GM19351 (cell line): ENCODE results near the gene ADRB2.

ENCODE experiments used
- ATAC-seq: cut with Tn5 transposase; IDR thresholded peaks from one replicate; pipeline ENCODE4 v1.9.1; 2021; ENCODE audit warnings: mild to moderate bottlenecking, moderate library complexity; ENCODE audit not compliant: unreplicated experiment

Gene ADRB2

DNA sequence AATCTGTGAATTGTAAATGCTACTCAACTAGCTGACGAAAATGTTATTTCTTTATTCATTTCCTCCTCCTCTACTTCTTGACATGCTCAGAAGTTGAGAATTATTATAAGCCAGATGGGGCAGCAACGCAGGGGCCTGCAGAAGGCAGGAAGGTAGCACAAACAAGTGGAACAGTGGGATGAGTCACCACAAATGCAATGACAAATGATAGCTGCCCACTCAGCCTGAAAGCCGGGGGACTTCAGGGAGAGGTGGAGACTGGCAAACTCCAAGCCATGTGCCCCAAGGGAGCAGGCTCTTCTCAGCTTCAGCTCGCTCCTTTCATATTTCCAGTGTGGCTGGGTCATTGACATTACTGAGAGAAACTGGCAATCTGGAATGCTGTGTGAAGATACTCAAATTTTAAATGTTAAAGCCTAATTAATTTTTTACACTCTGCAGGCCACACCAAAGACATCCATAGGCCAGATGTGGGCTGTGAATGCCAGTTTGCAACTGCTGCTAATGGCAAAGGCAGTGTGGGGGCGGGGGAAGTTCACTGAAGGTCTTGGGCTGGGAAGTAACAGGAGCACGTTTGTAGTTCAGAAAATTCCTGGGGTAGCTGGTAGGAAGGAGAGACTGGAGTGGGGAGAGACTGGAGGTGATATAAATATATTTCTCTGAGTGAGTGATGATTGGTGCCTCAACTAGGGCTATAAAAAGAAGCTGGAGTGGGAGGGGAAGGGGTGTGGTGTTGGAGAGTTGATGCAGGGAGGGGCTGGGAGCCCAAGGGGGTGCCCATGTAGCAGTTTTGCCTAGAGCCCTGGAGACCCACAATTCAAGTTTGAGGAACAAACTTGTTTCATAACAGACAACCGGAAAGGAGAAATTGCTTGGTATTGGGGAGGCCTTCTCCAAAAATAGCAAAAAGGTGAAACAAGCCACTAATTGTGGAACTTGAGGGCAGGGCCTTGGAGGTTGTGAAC, 20.8 kb upstream of the ADRB2 start:
- ATAC-seq, result peak; percentile 38

GRCh38 chr5:148806520-148806931, 19.9 kb upstream of the ADRB2 start:
- ATAC-seq, result no peak

DNA sequence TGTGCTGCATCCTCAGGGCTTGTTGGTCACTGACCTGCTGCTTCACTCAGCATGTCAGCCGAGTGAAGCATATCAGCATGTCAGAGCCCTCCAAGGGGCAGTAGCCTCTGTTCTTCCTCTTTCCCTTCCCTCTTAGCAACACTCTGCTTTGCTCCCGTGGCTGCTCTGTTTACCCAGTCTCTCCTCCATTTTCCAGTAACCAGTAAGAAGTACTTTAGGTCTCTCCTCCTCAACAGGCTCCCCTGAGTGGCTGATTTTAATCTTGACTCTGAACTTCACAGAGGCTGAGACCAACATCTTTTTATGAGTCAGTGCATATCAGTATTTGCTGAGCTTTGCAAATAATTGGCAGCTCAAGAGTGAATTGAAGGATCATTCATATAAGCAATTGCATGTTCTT, 18.6 kb upstream of the ADRB2 start:
- no peak for ATAC-seq

DNA sequence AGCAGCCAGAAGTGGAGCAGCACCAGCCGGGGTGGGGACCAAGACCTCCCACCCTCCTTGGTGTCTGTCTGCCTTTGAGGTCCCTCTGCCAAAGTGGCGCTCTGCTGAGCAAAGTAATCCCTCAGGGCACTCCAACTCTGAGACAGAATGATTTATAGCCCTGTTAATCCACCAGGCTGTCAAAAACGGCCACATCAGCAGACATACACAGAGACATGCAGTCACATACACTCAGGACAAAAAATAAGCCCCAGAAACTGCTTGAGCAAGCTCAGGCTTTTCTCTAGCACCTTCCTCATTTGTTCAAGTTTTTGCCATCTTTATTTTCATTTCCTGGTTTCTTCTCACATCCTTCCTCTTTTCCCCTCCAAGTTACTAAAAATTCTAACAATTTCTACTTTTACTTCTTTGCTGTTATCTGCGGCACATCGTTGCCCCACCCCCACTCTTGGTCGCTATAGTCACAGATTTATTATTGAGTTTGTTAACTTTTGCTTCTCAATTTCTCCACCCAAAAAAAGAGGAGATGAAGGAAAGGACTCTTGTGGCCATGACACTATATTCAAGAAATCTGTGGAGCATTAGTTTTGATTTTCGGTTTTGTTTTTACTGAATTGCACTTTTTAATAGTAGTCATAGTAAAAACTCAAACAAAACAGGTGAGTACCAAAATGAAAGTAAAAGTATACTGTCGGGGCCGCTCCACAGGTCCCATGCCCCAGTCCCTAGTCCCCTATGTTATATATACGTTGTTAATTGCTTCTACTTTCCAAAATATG, 17.4 kb upstream of the ADRB2 start:
- peak; percentile 67 for ATAC-seq

GRCh38 chr5:148809781-148810524, 16.5 kb upstream of the ADRB2 start:
- ATAC-seq, result no peak

- no peak for ATAC-seq
Measured at GRCh38 chr5:148810823-148811222, 15.6 kb upstream of the ADRB2 start.

DNA sequence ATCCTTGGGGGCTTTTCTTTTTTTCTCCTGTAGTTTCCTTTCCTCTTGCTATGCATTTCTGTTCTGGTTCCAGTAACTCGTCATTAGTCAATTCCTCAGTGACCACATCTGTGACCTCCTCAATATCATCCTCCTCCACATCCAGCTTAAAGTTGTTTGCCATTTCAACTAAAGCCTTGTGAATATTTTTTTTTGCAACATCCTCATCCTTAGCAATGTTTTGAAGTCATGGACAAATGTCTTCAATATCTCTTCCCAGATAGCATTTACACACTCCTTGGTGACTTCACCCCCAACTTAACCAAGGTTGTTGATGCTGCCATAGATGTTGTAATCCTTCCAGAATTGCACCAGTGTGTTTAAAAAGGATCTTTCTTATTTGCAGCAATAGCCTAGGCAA, 14.7 kb upstream of the ADRB2 start:
- no peak for ATAC-seq

DNA sequence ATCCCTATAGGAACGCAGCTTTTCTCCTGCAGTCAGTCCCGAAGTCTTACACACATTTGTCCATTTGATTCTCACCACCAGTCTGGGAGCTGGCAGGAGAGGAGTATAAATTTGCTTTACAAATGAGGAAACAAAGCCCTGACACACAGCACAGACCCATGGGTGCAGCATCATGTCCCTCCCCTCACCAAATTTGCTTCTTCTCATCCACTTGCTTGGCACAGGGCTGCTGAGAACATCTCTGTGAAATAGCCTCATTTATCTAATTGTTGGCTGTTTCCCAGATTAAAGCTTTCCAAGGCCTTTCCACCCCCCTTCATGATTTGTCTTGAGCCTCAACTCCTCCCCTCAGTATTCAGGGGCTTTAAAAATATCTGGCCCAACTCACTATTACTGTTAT, 11.3 kb upstream of the ADRB2 start:
- ATAC-seq, result no peak

GRCh38 chr5:148815578-148815977, 10.8 kb upstream of the ADRB2 start:
- no peak for ATAC-seq

GRCh38 chr5:148816357-148816756, 10.1 kb upstream of the ADRB2 start:
- no peak for ATAC-seq

GRCh38 chr5:148816782-148817181, 9.6 kb upstream of the ADRB2 start:
- ATAC-seq, result no peak

DNA sequence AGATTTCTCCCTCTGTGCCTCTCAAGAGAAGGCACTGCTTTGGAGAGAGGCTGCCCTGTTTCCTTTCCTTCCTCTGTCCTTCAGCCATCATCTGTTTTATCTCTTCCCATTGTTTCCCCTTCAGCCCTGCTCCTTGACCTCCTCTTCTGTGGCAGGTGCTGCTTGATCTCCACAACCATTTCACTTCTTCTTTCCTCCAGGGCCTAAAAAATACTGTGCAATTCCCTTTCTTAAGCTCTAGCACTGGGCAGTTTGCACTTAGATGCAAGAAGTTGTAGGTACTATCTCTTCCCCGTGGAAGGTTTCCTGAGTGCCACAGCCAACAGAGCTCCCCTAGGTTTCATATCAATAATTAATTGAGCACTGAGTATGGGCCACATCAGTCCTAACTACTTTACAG, 8.8 kb upstream of the ADRB2 start:
- no peak for ATAC-seq

DNA sequence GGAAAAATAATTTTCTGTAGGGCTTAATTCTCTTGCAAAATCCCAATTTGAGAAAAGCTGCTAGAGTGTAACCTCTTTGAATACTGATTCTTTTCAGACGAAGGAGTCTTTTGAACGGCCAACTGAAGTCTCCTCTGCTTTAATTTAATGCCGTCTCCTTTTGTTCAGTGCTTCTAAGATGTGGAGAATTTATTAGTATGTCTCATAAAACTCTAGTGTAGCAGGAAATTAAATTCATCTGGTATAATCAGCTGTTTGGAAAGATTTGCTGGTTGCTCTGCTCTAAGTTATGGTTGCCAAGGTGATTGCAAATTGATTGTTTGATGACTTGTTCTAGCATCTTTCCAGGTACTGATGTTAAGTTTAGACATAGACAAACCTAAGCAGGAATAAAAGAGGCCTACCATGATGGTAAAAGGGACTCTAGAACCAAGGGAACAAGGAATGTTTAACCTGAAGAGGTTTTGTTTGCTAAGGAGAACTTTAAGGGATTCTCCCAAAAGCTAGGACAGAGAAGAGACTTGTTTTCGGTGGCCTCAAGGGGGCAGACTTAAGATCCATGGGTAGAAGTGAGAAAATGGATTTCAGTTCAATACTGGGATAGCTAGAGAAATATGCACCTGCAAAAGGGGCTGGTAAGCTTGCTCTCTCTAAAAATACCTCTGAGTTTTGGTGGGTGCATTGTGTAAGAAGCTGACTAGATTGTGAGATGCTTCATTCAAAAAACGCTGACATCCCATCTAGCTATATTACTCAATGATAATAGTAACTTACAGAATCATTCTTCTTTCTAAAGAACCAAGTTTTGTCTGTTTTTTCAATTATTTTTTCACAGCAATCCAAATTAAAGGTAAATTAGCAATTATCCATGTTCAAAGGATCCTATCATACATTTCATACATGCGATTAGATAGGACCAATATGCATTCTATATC, 5.7 kb upstream of the ADRB2 start:
- ATAC-seq, result no peak

DNA sequence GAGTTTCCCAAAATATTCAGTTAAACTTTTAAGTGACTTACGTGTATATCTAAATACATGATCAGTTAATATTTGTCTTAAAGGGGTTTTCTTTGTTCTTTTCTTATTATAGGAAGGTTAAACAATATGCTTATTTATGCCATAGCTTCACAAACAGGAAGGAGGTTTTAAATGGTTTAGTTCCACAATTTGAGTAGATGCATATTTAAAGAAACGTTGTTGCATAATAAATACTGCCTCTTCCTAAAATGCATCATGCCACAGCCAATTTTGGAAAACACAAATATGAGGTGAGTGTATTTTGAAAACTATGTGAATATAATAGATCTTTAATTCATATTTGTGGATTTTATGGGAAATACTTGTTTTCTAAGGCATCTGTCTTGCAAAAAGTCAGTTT, 2.5 kb upstream of the ADRB2 start:
- ATAC-seq, result no peak

DNA sequence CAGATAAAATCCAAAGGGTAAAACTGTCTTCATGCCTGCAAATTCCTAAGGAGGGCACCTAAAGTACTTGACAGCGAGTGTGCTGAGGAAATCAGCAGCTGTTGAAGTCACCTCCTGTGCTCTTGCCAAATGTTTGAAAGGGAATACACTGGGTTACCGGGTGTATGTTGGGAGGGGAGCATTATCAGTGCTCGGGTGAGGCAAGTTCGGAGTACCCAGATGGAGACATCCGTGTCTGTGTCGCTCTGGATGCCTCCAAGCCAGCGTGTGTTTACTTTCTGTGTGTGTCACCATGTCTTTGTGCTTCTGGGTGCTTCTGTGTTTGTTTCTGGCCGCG, 727 bp upstream of the ADRB2 start:
- no peak for ATAC-seq

DNA sequence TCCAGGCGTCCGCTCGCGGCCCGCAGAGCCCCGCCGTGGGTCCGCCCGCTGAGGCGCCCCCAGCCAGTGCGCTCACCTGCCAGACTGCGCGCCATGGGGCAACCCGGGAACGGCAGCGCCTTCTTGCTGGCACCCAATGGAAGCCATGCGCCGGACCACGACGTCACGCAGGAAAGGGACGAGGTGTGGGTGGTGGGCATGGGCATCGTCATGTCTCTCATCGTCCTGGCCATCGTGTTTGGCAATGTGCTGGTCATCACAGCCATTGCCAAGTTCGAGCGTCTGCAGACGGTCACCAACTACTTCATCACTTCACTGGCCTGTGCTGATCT, 294 bp downstream of the ADRB2 start:
- ATAC-seq, result no peak

DNA sequence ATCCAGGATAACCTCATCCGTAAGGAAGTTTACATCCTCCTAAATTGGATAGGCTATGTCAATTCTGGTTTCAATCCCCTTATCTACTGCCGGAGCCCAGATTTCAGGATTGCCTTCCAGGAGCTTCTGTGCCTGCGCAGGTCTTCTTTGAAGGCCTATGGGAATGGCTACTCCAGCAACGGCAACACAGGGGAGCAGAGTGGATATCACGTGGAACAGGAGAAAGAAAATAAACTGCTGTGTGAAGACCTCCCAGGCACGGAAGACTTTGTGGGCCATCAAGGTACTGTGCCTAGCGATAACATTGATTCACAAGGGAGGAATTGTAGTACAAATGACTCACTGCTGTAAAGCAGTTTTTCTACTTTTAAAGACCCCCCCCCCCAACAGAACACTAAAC, 1.3 kb downstream of the ADRB2 start:
- ATAC-seq, result no peak

DNA sequence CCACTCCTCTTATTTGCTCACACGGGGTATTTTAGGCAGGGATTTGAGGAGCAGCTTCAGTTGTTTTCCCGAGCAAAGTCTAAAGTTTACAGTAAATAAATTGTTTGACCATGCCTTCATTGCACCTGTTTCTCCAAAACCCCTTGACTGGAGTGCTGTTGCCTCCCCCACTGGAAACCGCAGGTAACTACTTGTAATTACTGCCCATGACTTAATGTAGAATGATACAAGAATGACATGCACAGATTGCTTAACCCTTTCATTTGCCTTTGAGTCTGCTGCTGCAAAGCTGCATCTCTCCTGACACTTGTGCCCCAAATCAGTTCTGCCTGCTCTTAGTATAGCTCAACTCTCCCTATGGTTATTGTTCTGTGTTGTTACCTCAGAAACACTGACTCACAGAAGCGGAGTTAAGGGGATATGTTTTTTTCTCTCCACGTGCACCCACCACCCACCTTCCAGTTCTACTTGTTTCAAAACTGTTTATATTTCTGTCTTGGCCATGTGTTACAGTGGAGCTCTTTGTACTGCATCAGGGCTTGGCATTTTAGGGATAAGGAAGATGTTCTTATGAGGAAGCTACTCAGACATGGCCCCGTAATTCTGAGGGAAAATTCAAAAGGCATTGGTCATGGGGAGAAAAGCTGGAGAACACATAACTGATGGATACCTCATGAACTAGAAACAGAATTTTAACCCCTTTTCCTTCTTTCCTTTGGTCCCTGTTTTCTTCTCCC, 2.3 kb downstream of the ADRB2 start:
- ATAC-seq, result no peak

- ATAC-seq, result no peak
Measured at GRCh38 chr5:148829248-148829594, 2.8 kb downstream of the ADRB2 start.

DNA sequence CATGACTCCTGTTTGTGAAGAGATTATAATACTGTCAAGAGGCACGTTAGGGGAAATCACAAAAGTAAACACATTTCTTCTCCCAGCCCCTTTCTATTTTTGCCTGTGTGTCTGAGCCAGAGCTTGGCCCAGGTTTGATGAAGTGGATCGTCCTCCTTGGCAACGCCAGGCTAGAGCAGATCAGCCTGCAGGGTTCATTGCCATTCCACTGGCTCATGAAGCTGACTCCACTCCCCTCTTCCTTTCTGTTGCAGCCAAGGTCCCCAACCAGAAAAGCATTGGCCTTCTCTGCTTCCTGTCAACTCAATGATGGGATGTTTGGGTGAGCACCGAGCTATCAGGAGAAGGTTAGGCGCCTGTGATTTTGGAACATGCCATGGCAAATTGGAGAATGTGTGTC, 3.3 kb downstream of the ADRB2 start:
- no peak for ATAC-seq
